ENCODE measurements around the gene IFFO2.
"Not testable (repeated sequence)": the region's sequence is repeated elsewhere in the genome, so short reads cannot be mapped to it uniquely, and the experiment has no call there.

The IFFO2 gene

DNA sequence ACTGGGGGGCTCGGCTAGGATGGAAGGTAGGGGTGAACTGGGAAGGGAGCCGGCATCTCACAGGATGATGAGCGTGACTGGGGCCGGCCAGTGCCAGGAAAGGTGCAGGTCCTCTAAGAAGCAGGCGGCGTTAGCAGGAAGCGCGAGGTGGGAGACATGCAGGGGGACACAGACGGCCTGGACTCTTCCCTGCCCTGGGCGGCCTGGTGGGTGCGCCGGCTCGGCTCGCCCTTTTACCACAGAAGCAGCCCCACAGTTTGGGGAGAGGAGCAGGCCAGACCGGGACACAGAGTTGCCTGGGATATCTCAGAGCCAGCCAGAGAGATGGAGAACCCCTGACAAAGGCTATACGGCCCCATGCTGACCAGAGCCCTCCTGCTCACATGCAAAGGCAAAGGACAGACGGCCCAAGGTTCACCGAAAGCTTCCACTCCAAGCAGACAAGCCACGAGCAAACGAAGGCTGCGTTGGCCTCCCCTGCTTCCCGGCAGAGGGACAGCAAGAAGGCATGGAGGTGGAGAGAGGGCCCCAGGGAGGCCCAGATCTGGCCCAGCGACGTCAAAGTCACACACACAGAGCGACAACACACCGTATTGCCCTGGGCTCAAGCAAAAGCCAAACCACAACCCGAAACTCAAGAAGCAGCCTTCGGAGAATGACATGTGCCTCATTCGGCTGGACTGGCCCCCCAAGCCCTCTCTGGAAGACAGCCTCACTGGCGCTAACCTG, 39.2 kb downstream of the IFFO2 start:
- DNase-seq, result no peak

GRCh38 chr1:18915341-18915740, 41.1 kb downstream of the IFFO2 start:
- peak; percentile 19 for DNase-seq

DNA sequence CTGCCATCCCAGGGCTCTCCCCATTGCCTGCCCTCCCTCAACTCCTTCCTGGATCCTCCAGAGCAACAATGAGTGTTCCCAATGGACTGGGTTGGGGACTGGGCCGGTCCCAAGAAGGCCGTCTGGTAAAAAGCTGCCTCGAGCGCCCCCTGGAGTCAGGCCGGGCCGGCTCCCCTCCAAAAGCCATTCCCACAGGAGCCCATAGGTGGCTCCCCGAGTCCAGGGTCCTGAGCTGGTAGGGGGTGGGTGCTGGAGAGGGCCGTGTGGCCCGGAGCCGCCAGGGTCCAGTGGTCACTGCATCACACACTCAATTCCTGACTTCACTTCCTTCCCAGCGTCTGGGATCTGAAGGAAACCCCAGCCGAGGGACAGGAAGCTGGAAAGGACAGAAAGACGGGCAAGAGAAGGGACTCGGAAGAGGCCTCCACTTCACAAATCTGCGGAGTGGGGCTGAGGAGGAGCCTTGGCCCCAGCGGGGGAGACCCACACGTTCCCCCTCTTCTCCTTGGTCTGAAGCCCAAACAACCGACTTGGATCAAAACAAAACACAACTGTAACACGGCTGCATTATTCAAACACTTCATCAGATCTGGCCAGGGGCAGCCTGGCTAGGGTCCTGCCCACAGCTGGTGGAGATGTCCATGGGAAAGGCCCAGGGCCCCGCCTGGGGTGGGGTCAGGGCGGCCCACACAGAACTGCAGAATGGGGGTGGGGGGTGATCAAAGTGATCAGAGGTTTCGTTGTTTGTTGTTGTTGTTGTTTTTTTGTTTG, 43.2 kb downstream of the IFFO2 start:
- DNase-seq, result peak; percentile 65

DNA sequence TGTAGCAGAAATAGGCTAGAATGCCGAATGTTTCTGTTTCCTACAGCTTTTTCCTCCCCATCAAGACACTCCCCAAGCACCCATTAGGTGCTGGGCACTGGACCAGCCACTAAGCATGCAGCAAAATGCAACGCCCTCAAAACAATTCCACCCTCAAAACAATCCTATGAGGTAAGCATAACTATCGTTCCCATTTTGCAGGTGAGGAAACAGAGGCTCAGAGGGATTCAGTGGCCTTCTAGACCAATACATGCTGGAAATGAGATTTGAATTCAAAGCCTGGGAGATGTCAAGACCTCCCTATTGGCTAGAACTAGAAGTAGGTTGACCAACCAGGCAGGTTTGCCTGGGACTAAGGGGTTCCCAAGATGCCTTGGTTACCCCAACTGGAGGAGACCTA, 43.9 kb downstream of the IFFO2 start:
- no peak for DNase-seq

DNA sequence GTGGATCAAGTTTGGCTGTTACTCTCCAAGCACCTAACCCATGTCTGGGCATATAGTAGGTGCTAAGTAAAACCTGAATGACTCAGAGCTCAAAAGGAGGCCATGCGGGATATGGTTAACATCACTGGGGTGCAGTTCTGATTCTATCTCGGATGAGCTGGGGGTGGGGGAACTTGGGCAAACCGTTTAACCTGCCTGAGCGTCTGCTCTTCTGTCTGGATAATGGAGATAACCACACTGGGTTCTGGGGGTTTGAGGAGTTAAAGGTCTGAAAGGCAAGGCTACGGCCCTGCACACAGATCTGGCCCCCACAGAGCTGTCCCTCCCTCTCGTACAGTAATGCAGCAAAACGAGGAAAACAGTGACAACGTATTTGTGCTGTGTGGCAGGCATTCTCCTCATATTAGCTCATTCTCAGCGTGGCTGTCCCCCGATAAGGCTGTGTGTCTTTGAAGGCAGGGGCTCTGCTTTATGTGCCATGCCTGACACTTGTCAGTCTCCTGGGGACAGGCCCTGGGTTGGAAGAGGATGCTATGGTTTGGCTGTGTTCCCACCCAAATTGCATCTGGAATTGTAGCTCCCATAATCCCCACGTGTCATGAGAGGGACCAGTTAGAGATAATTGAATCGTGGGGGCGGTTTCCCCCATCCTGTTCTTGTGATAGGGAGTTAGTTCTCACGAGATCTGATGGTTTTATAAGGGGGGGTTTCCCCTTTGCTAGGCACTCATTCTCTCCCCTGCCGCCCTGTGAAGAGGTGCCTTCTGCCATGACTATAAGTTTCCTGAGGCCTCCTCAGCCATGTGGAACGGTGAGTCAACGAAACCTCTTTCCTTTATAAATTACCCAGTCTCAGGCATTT, 47.3 kb downstream of the IFFO2 start:
- DNase-seq, result peak; percentile 95

- DNase-seq, result peak; percentile 92
Measured at GRCh38 chr1:18907917-18908845, 48.3 kb downstream of the IFFO2 start.

DNA sequence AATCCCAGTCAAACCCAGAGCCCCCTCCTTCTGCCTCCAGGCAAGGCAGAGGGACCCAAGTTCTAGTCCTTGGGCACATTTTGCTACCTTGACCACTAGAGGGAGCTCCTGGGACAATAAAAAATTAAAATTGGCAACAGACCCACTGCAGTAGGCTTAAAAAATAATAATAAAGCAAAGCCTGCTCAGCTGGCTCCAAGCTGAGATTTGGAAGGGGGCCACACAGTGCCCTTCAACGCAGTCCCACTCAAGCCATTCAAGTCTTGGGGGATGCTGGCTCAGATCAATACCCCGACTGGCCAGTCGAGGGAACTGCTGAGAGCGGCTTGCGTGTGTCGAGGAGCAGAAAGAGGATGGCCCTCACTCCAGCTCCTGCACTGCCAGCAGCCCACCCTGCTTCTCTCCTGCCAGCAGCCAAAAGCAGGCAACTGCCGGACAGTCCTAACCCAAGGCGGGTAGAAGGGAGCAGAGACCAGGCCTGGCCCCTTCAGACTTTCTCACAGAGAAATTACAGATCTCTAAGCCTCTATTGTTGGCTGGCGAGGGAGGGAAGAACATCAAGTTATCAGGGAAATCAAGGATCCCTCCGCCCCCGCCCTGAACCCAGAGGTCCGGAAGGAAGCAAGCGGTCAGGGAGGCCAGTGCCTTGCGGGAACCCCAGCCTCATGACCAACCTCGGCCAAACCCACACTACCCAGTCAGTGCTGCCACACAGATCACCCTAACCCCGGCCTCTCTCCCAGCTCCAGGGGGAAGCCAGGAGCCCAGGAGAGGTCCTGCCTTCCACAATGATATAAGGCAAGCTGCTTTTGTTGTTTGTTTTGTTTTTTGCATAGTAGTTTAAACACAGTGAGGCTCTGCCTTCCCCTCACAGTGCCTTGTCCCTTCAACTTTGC, 49.2 kb downstream of the IFFO2 start:
- peak; percentile 83 for DNase-seq

GRCh38 chr1:18903291-18903756, 53.2 kb downstream of the IFFO2 start:
- no peak for DNase-seq

DNA sequence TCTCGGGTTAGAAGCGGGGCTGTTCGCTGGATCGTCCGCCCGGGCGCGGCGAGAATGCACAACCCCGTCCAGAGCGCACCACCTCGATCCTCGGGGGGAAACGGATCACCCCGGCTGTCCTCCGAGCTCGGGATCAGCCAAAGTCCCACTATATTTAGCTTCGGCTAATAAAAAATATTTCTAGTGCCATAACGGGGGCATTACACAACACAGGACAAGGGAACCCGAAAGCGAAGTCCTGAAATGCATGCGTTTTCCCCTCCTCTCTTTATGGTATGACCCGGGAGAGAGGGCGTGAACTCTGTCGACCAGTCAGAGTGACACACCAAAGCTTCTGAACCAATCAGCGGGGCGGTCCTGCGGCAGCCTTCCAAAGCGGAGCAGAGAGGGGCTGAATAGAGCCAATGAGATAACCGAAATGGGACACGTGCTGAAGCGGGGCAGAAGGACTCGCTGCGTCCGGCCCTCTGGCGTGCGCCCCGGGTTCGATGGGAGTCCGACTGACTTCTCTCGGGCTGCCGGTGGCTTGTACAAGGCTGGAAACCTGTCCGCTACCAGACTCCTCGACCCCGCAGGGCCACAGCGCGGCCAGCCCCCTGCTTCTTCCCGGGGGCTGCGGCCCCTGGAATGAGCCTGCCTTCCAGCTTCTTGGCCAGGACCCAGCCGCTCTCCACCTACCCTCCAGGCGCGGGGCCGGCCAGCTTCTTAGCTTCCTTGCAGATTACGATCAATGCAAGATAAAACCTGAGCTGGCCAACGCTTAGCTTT, 53.8 kb downstream of the IFFO2 start, which contains the start of gene ALDH4A1:
Gene ALDH4A1 (minus strand): TSS at position 33 of the 768 bp plus-strand sequence. CDS start 32 bp downstream, at position 1.
- DNase-seq, result peak; percentile 99

- DNase-seq, result no peak
Measured at GRCh38 chr1:18901952-18902522, 54.4 kb downstream of the IFFO2 start.

DNA sequence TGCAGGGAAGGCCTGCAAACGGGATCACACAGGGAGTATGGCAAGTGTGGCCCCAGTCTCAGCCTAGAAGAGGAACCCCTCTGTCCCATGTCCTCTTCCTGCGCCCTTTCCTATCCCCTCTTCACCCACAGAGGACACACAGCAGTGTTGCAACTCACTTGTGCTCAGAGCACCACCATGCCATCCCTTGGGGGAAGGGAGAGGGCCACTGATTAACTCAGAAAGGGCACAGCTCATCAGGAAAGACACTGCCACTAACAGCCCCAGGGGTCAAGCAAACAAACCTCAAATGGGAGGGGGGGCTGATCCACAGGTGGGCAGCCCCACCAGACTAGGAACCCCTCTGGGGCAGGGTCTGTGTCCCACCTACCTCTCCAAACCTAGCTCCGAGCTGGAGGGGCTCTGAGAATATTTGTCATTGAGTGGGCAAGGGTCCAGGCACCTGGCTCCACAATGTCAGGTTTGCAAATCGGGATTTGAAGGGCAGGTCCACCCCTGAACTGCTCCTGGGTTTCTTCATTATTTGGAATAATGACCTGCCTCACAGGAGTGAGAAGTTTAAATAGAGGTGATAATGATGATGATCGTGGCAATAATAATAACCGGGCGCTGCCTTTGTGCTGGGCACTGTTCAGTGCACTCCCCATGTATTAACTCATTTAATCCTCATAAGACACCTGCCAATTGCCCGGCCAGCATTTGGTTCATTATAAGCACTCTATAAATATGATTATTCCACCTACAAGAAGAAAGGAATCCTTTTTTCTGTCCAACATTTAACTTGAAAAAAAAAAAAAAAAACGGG, 55.1 kb downstream of the IFFO2 start:
- DNase-seq, result no peak

DNA sequence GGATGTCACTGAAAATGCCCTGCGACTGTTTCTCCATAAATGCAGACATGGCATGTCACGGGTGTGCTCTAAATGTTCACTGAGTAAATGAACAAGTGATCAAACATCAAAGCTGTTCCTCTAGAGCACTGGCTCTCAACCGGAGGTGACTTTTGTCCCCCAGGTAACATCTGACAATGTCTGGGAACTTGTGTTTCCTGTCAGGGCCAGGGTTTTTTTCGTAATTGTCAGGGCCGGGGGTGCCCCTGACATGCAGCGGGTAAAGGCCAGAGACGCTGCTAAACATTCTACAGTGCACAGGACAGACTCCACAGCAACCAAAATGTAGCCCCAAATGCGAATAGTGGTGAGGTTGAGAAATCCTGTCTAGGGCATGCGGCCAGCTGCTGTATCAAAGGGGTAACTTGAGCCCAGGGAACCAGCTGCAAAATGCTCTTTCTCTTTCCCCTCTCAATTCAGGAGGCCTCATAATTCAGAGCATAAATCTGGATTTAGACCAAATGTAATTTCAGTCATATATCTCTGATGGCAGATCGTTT, 56.1 kb downstream of the IFFO2 start:
- DNase-seq, result no peak

DNA sequence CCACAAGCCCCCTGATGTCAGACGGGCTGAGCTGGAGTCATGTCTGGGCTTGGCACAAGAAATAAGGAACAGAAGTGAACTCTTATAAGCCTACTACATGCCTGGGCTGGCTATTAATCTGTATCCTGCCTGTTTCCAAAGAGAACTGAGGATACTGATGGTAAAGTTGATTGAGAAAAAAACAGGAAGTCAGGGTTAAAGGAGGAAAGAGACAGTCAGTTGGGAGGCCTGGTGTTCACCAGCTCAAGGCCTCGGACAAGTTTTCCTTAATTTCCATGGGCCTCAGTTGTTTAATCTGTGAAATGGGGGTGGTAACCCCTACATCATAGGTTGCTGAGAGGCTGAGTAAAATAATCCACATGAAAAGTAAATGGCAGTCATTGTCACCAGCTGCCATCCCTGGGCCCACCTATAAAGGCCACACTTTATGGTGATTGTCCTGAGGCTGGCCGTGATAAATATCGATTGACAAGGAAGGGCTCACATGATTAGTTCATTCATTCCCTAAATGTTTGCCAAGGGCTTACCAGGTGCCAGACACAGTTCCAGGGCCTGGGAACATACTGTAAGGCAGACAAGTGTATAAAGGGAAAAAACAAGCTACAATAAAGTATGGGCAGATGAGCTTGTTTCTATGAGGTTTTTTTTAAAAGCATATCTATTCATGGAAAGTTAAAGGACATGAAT, 57.0 kb downstream of the IFFO2 start:
- no peak for DNase-seq

GRCh38 chr1:18898567-18898966, 57.9 kb downstream of the IFFO2 start:
- no peak for DNase-seq

GRCh38 chr1:18895317-18895716, 61.2 kb downstream of the IFFO2 start:
- DNase-seq, result no peak

GRCh38 chr1:18893120-18893519, 63.4 kb downstream of the IFFO2 start:
- no peak for DNase-seq

- not testable (repeated sequence) for DNase-seq
Measured at GRCh38 chr1:18891858-18892257, 64.6 kb downstream of the IFFO2 start.

DNA sequence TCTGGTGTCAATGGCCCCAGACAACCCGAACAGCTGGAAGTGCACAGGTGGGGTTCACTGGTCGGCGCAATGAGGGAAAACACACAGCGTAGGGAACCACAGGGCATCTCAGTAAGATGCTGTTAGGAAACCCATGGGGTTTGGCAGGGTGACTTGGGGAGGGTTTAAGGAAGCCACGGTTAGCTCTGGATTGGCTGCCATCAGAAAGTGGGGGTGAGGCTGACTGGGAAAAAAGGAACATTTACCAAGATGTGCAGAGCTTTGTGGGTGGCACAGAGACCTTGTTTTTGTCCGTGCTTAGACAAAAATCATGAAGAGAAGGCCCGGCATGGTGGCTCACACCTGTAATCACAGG, 65.1 kb downstream of the IFFO2 start:
- DNase-seq, result no peak

Measured in hematopoietic multipotent progenitor cell treated with erythropoietin and hydrocortisone succinate and interleukin-3 and kit ligand, for 8 days (in vitro differentiated cells).